ENCODE data around the gene UST. TPM values are rescaled to one million over a fixed set of nuclear protein-coding genes. Genes with fewer than 3 reads are reported as not detected.
"Not testable (repeated sequence)": the region's sequence is repeated elsewhere in the genome, so short reads cannot be mapped to it uniquely, and the experiment has no call there.

Gene UST
- total RNA-seq, 4 donors from 2014 or later: 2.9 to 12.0 (median 5.7) TPM

DNA sequence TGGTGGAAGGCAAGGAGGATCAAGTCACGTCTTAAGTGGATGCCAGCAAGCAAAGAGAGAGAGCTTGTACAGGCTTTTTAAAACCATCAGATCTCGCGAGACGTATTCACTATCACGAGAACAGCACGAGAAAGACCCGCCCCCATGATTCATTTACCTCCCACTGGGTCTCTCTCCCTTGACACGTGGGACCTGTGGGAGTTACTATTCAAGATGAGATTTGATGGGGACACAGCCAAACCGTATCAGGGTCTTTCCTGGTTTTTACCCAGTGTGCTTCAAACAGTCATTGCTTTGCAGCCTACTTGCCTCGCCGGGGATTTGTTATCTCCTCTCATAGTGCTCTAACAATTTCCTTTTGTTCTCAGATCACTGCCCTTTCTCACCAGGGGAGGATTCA is 108.2 kb downstream of the UST start:
- 80 to 84% methylated on average over 9 to 11 of the region's 11 CpGs for WGBS, 2 donors
- Histone ChIP-seq H3K9me3 (no peaks in the 10 kb centered on the region), H3K36me3 (no peaks in the 10 kb centered on the region), H3K4me1 (peaks cover 4 to 65% (median 17%) of the 10 kb centered on the region in 3 donors), H3K27ac (no peak overlapping the region), H3K27me3 (no peaks in the 10 kb centered on the region), H3K4me3 (no peak overlapping the region)
- no peak for DNase-seq
- TF ChIP-seq POLR2A (IDR thresholded peaks at IDR 0.05): no peak
- TF ChIP-seq, protein P1, sequence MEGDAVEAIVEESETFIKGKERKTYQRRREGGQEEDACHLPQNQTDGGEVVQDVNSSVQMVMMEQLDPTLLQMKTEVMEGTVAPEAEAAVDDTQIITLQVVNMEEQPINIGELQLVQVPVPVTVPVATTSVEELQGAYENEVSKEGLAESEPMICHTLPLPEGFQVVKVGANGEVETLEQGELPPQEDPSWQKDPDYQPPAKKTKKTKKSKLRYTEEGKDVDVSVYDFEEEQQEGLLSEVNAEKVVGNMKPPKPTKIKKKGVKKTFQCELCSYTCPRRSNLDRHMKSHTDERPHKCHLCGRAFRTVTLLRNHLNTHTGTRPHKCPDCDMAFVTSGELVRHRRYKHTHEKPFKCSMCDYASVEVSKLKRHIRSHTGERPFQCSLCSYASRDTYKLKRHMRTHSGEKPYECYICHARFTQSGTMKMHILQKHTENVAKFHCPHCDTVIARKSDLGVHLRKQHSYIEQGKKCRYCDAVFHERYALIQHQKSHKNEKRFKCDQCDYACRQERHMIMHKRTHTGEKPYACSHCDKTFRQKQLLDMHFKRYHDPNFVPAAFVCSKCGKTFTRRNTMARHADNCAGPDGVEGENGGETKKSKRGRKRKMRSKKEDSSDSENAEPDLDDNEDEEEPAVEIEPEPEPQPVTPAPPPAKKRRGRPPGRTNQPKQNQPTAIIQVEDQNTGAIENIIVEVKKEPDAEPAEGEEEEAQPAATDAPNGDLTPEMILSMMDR (IDR thresholded peaks at IDR 0.05): no peak
- intact Hi-C loops (cut with DNase I): no loop called here

DNA sequence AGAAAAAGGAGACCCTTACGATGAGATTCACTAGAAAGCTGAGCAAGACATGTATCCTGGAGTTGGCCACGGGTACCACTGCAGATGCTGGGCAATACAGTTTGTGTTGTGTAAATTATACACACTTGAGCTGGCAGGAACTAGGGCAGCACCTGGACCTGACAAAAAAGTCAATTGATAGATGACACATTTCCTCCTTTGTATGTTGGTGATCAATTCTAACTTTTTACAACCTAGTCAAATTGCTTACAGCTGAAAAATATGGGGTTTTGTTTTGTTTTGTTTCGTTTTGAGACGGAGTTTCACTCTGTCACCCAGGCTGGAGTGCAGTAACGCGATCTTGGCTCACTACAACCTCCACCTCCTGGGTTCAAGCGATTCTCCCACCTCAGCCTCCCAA is 108.9 kb downstream of the UST start:
- TF ChIP-seq, protein P1 (IDR thresholded peaks at IDR 0.05): no peak
- no peak for TF ChIP-seq POLR2A (IDR thresholded peaks at IDR 0.05)
- peak overlapping the region in 1 of 4 donors; percentile 37 for H3K27ac ChIP-seq
- H3K9me3 ChIP-seq: no peaks in the 10 kb centered on the region
- no peaks in the 10 kb centered on the region for H3K27me3 ChIP-seq
- intact Hi-C loops (cut with DNase I): no loop called here
- no peak overlapping the region for H3K4me3 ChIP-seq
- H3K4me1 ChIP-seq: peaks cover 4 to 65% (median 17%) of the 10 kb centered on the region in 3 donors
- no peak for DNase-seq
- no peaks in the 10 kb centered on the region for H3K36me3 ChIP-seq
- WGBS, 2 donors: 85 to 91% methylated on average over 7 of the region's 7 CpGs

GRCh38 chr6:148857798-148858390 is 111.1 kb downstream of the UST start:
- WGBS, 2 donors: 56 to 68% methylated on average over 3 of the region's 3 CpGs
- Histone ChIP-seq H3K4me3 (no peak overlapping the region), H3K4me1 (peaks cover 4 to 51% (median 17%) of the 10 kb centered on the region in 3 donors), H3K36me3 (no peaks in the 10 kb centered on the region), H3K9me3 (no peaks in the 10 kb centered on the region), H3K27ac (no peak overlapping the region), H3K27me3 (no peaks in the 10 kb centered on the region)
- intact Hi-C loops (cut with DNase I): no loop called here
- TF ChIP-seq, protein P1 (IDR thresholded peaks at IDR 0.05): no peak
- TF ChIP-seq POLR2A (IDR thresholded peaks at IDR 0.05): no peak
- no peak for DNase-seq

- DNase-seq; H3K4me3 ChIP-seq; H3K9me3 ChIP-seq; H3K36me3 ChIP-seq; intact Hi-C loops (cut with DNase I); H3K27me3 ChIP-seq; H3K27ac ChIP-seq: not testable (repeated sequence)
- H3K4me1 ChIP-seq: peaks cover 5 to 18% (median 13%) of the 10 kb centered on the region in 3 donors
- 74 to 96% methylated on average over 4 to 7 of the region's 16 CpGs for WGBS, 2 donors
Measured at GRCh38 chr6:148864132-148864531, 117.3 kb downstream of the UST start.

- intact Hi-C loops (cut with DNase I): no loop called here
- Histone ChIP-seq H3K36me3 (no peaks in the 10 kb centered on the region), H3K27ac (no peak overlapping the region), H3K9me3 (no peaks in the 10 kb centered on the region), H3K4me3 (no peak overlapping the region), H3K27me3 (no peaks in the 10 kb centered on the region), H3K4me1 (peaks cover 5 to 26% (median 19%) of the 10 kb centered on the region in 3 donors)
- DNase-seq: no peak
- WGBS, 2 donors: 69 to 78% methylated on average over 5 of the region's 5 CpGs
- TF ChIP-seq, protein P1 (IDR thresholded peaks at IDR 0.05): no peak
- no peak for TF ChIP-seq POLR2A (IDR thresholded peaks at IDR 0.05)
Measured at GRCh38 chr6:148864941-148865340, 118.1 kb downstream of the UST start.

Data from esophagus squamous epithelium (tissue), 5 donors.